DOHH2 (cell line): Measurements from ENCODE around the gene MAG.

Source experiments
- CTCF ChIP-seq: fragments of 200-600 bp; sonication (generic); IDR thresholded peaks from one replicate; pipeline ENCODE4 v1.5.1; 2014; ENCODE audit warnings: antibody characterized with exemption, mild to moderate bottlenecking, low read depth, low read length; ENCODE audit not compliant: poor library complexity, severe bottlenecking
- EZH2phosphoT487 ChIP-seq: fragments of 200-600 bp; sonication (generic); IDR thresholded peaks from 2 replicates; pipeline ENCODE4 v1.6.1; 2017; ENCODE audit warnings: borderline replicate concordance, mild to moderate bottlenecking, antibody characterized with exemption, low read length, moderate library complexity, mixed read lengths

- TF ChIP-seq EZH2phosphoT487 (no peak), CTCF (no peak)
Observed at GRCh38 chr19:35296644-35297514, 4.9 kb downstream of the MAG start.
